HepG2 (cell line): ENCODE data around the gene LRRC34. TPM values are rescaled to one million over a fixed set of nuclear protein-coding genes. Genes with fewer than 3 reads are reported as not detected.

Experiments
- FOXK2 ChIP-seq: fragments of 450-650 bp; IDR thresholded peaks from 2 replicates; pipeline ENCODE4 v1.6.1; 2016
- IKZF5 ChIP-seq: IDR thresholded peaks from 2 replicates; pipeline ENCODE4 v1.6.1; 2018; ENCODE audit warnings: missing genetic modification reagents, mild to moderate bottlenecking, missing compliant biosample characterization
- KLF12 ChIP-seq: sonication (generic); formaldehyde crosslinking; IDR thresholded peaks from 2 replicates; pipeline ENCODE4 v1.4.0; 2020; ENCODE audit warnings: missing genetic modification reagents, borderline replicate concordance
- NFAT5 ChIP-seq: sonication (generic); formaldehyde crosslinking; IDR thresholded peaks from 2 replicates; pipeline ENCODE4 v1.4.0; 2020; ENCODE audit warnings: missing genetic modification reagents
- PLSCR1 ChIP-seq: sonication (generic); formaldehyde crosslinking; IDR thresholded peaks from 2 replicates; pipeline ENCODE4 v1.5.0; 2020; ENCODE audit warnings: missing genetic modification reagents, mild to moderate bottlenecking, borderline replicate concordance
- THRA ChIP-seq: sonication (generic); formaldehyde crosslinking; IDR thresholded peaks from 2 replicates; pipeline ENCODE4 v1.4.0; 2020; ENCODE audit warnings: missing genetic modification reagents, borderline replicate concordance
- ZBTB14 ChIP-seq: sonication (generic); formaldehyde crosslinking; IDR thresholded peaks from 2 replicates; pipeline ENCODE4 v1.4.0; 2020; ENCODE audit warnings: missing genetic modification reagents
- ZBTB7B ChIP-seq: sonication (generic); formaldehyde crosslinking; IDR thresholded peaks from 2 replicates; pipeline ENCODE4 v1.4.0; 2020; ENCODE audit warnings: missing genetic modification reagents
- ZNF646 ChIP-seq: sonication (generic); formaldehyde crosslinking; IDR thresholded peaks from 2 replicates; pipeline ENCODE4 v1.9.0; 2021; ENCODE audit warnings: mild to moderate bottlenecking, missing genetic modification reagents
- polyA plus RNA-seq, 8 experiments: library from polyadenylated mRNA; depleted of rRNA in 3 of 8; stranded (reverse) in 7 of 8; unstranded in 1 of 8; fragments of >200 nt; fragmentation: Illumina TruSeq in 4 of 8; extraction: Trizol in 4 of 8; gene quantifications; 2 replicates each; pipeline versions ENCODE4 v1.2.1 to v1.2.3, GENCODE V29; 2011 to 2016; ENCODE audit warnings: low read depth in 4 of 8, missing spikeins in 1 of 8, mixed read lengths in 1 of 8; ENCODE audit not compliant: insufficient read depth in 1 of 8
- total RNA-seq, 5 experiments: library from RNA; depleted of rRNA; stranded (reverse); fragments of >200 nt; fragmentation: Illumina TruSeq; extraction: Trizol; gene quantifications; 2 replicates each; pipeline ENCODE4 v1.2.3, GENCODE V29; 2016; ENCODE audit warnings: low read depth in 1 of 5

LRRC34 gene
- total and polyA plus RNA-seq, 2 of the 13 experiments (the other 11 are each of a cell fraction or from before 2014, with no cell fraction given) = not detected

GRCh38 chr3:169769287-169770181 lies 43.2 kb downstream of the LRRC34 start, which contains the start of gene ACTRT3 (continued):
- TF ChIP-seq ZNF646 = no peak
- no peak for TF ChIP-seq KLF12 (CRISPR knock-in tag)
- no peak for TF ChIP-seq IKZF5 (CRISPR knock-in tag)
- no peak for TF ChIP-seq ZBTB14 (CRISPR knock-in tag)
- peak; percentile 96 for TF ChIP-seq ZBTB7B (CRISPR knock-in tag)
- no peak for TF ChIP-seq FOXK2
- TF ChIP-seq THRA (CRISPR knock-in tag) = no peak
- no peak for TF ChIP-seq PLSCR1 (CRISPR knock-in tag)
- no peak for TF ChIP-seq NFAT5
